H9 (cell line): ENCODE data around the gene HPS4. TPM values are rescaled to one million over a fixed set of nuclear protein-coding genes. Genes with fewer than 3 reads are reported as not detected.

Source experiments
- DNase-seq: peaks from one replicate; pipeline ENCODE4 v3.0.0-alpha.2; 2017
- H2AFZ ChIP-seq: one replicate; pipeline ENCODE4 v1.6.1; 2013; ENCODE audit warnings: mild to moderate bottlenecking, low read length, control low read depth, moderate library complexity
- H2AK5ac ChIP-seq: 2 replicates; pipeline ENCODE4 v1.6.1; 2013; ENCODE audit warnings: low read length, control low read depth, mixed read lengths; ENCODE audit not compliant: insufficient read length
- H2BK120ac ChIP-seq: one replicate; pipeline ENCODE4 v1.6.1; 2013; ENCODE audit warnings: low read depth, mild to moderate bottlenecking, low read length, control low read depth, inconsistent platforms; ENCODE audit not compliant: poor library complexity, severe bottlenecking
- H2BK12ac ChIP-seq: 2 replicates; pipeline ENCODE4 v1.6.1; 2013; ENCODE audit warnings: low read length, control low read depth, mixed read lengths, low read depth; ENCODE audit not compliant: insufficient read length
- H2BK15ac ChIP-seq: 2 replicates; pipeline ENCODE4 v1.6.1; 2013; ENCODE audit warnings: low read depth, low read length, control low read depth
- H2BK20ac ChIP-seq: one replicate; pipeline ENCODE4 v1.6.1; 2013; ENCODE audit warnings: low read depth, mild to moderate bottlenecking, low read length, control low read depth, inconsistent platforms; ENCODE audit not compliant: poor library complexity, severe bottlenecking
- H2BK5ac ChIP-seq: 2 replicates; pipeline ENCODE4 v1.6.1; 2013; ENCODE audit warnings: low read length, control low read depth, mixed read lengths; ENCODE audit not compliant: insufficient read length
- H3K14ac ChIP-seq: 2 replicates; pipeline ENCODE4 v1.6.1; 2013; ENCODE audit warnings: low read length, control low read depth; ENCODE audit not compliant: insufficient read depth
- H3K18ac ChIP-seq: 2 replicates; pipeline ENCODE4 v1.6.1; 2013; ENCODE audit warnings: low read depth, mild to moderate bottlenecking, mixed read lengths, low read length, control low read depth; ENCODE audit not compliant: insufficient read length
- H3K23ac ChIP-seq: 2 replicates; pipeline ENCODE4 v1.6.1; 2013; ENCODE audit warnings: low read length, control low read depth, mixed read lengths, low read depth; ENCODE audit not compliant: insufficient read length
- H3K23me2 ChIP-seq: 2 replicates; pipeline ENCODE4 v1.6.1; 2013; ENCODE audit warnings: low read depth, mild to moderate bottlenecking, mixed read lengths, low read length, control low read depth; ENCODE audit not compliant: insufficient read length, poor library complexity, severe bottlenecking
- H3K27ac ChIP-seq: 2 replicates; pipeline ENCODE4 v1.5.1; 2013; ENCODE audit warnings: low read length, control low read depth, mixed read lengths, low read depth; ENCODE audit not compliant: insufficient read length
- H3K27me3 ChIP-seq: 2 replicates; pipeline ENCODE4 v1.6.1; 2013; ENCODE audit warnings: low read length, control low read depth, inconsistent platforms; ENCODE audit not compliant: insufficient read depth
- H3K4ac ChIP-seq: 2 replicates; pipeline ENCODE4 v1.6.1; 2013; ENCODE audit warnings: low read depth, mild to moderate bottlenecking, control low read depth, inconsistent platforms, low read length, moderate library complexity
- H3K4me1 ChIP-seq: 2 replicates; pipeline ENCODE4 v1.6.1; 2013; ENCODE audit warnings: low read length, control low read depth, inconsistent platforms; ENCODE audit not compliant: insufficient read depth
- H3K4me2 ChIP-seq: 2 replicates; pipeline ENCODE4 v1.6.1; 2013; ENCODE audit warnings: low read length, control low read depth, mixed read lengths; ENCODE audit not compliant: insufficient read length, insufficient read depth
- H3K56ac ChIP-seq: 2 replicates; pipeline ENCODE4 v1.6.1; 2013; ENCODE audit warnings: low read depth, mild to moderate bottlenecking, mixed read lengths, low read length, control low read depth; ENCODE audit not compliant: insufficient read length
- H3K79me1 ChIP-seq: 2 replicates; pipeline ENCODE4 v1.6.1; 2013; ENCODE audit warnings: low read depth, mild to moderate bottlenecking, moderate library complexity, low read length, control low read depth, inconsistent platforms; ENCODE audit not compliant: insufficient read depth, poor library complexity, severe bottlenecking
- H3K79me2 ChIP-seq: 2 replicates; pipeline ENCODE4 v1.6.1; 2013; ENCODE audit warnings: low read length, control low read depth, inconsistent platforms; ENCODE audit not compliant: insufficient read depth
- H3K9ac ChIP-seq: 2 replicates; pipeline ENCODE4 v1.6.1; 2013; ENCODE audit warnings: low read length, control low read depth, mixed read lengths; ENCODE audit not compliant: insufficient read length; ENCODE audit errors: extremely low read depth
- H3K9me3 ChIP-seq: one replicate; pipeline ENCODE4 v1.6.1; 2013; ENCODE audit warnings: low read depth, low read length, inconsistent platforms; ENCODE audit not compliant: control insufficient read depth
- H3T11ph ChIP-seq: one replicate; pipeline ENCODE4 v1.6.1; 2013; ENCODE audit warnings: mild to moderate bottlenecking, low read length, control low read depth, inconsistent platforms
- H4K20me1 ChIP-seq: one replicate; pipeline ENCODE4 v1.6.1; 2013; ENCODE audit not compliant: control insufficient read depth, insufficient read length, insufficient read depth
- H4K5ac ChIP-seq: 2 replicates; pipeline ENCODE4 v1.6.1; 2013; ENCODE audit warnings: low read depth, mild to moderate bottlenecking, mixed read lengths, low read length, control low read depth; ENCODE audit not compliant: insufficient read length
- H4K8ac ChIP-seq: replicated peaks from 2 replicates; pipeline ENCODE4 v1.6.1; 2013; ENCODE audit warnings: low read length, control low read depth, mixed read lengths, low read depth; ENCODE audit not compliant: insufficient read length
- H4K91ac ChIP-seq: 2 replicates; pipeline ENCODE4 v1.6.1; 2013; ENCODE audit warnings: low read depth, mild to moderate bottlenecking, moderate library complexity, mixed read lengths, low read length, control low read depth; ENCODE audit not compliant: insufficient read length
- H3K27ac Mint-ChIP-seq, 3 experiments: 2 replicates in 2 of 3; 3 replicates in 1 of 3; pipeline ENCODE4 v1.8.0; 2020 to 2021; ENCODE audit warnings: mixed read lengths in 3 of 3, mild to moderate bottlenecking in 1 of 3, moderate library complexity in 1 of 3
- H3K27me3 Mint-ChIP-seq: 2 replicates; pipeline ENCODE4 v1.8.0; 2021; ENCODE audit warnings: low read depth, mild to moderate bottlenecking, moderate library complexity, mixed read lengths
- H3K36me3 Mint-ChIP-seq, 3 experiments: 2 replicates in 2 of 3; 3 replicates in 1 of 3; pipeline ENCODE4 v1.8.0; 2020 to 2021; ENCODE audit warnings: low read depth in 3 of 3, mixed read lengths in 3 of 3; ENCODE audit not compliant: insufficient read depth in 1 of 3
- H3K4me1 Mint-ChIP-seq, 2 experiments: 2 replicates each; pipeline ENCODE4 v1.8.0; 2020; ENCODE audit warnings: mixed read lengths in 2 of 2
- H3K4me3 Mint-ChIP-seq, 2 experiments: 2 replicates in 1 of 2; 3 replicates in 1 of 2; pipeline ENCODE4 v1.8.0; 2020 to 2021; ENCODE audit warnings: mild to moderate bottlenecking in 2 of 2, mixed read lengths in 2 of 2, moderate library complexity in 1 of 2
- H3K9me3 Mint-ChIP-seq, 2 experiments: 2 replicates in 1 of 2; 3 replicates in 1 of 2; pipeline ENCODE4 v1.8.0; 2020; ENCODE audit warnings: mild to moderate bottlenecking in 2 of 2, mixed read lengths in 2 of 2, moderate library complexity in 1 of 2
- CTCF ChIP-seq: fragments of 200-600 bp; sonication (generic); conservative IDR thresholded peaks from 3 replicates; pipeline ENCODE4 v1.8.0; 2021; ENCODE audit warnings: antibody characterized with exemption, mild to moderate bottlenecking
- WGBS: extraction: QIAGEN DNeasy Blood & Tissue Kit; methylation state at CpG from one replicate; pipeline ENCODE4 v1.1.7; 2013; ENCODE audit warnings: missing lambda C conversion rate, low lambda C conversion rate, mixed read lengths; ENCODE audit not compliant: insufficient read length; ENCODE audit errors: extremely low coverage; 5-methylcytosine and 5-hydroxymethylcytosine counted together
- total RNA-seq: library from RNA; stranded (reverse); gene quantifications from 2 replicates; pipeline ENCODE4 v1.2.1, GENCODE V29; 2021

HPS4 gene
- total RNA-seq, 1 experiment from 2014 or later = 26.2 TPM

GRCh38 chr22:26470807-26471206, 12.8 kb downstream of the HPS4 start:
- no peaks in the 10 kb centered on the region for H3K4me1 Mint-ChIP-seq
- Histone ChIP-seq H2BK12ac (no peak overlapping the region), H3K4ac (no peak overlapping the region), H3K27ac (no peak overlapping the region), H3K4me2 (no peak overlapping the region), H2AFZ (no peak overlapping the region), H3K9me3 (no peaks in the 10 kb centered on the region), H2BK15ac (no peak overlapping the region), H3K27me3 (no peaks in the 10 kb centered on the region), H4K8ac (no peak overlapping the region), H3K23me2 (no peaks in the 10 kb centered on the region), H3T11ph (no peak overlapping the region), H3K14ac (no peak overlapping the region), H3K4me1 (no peaks in the 10 kb centered on the region), H4K5ac (no peak overlapping the region), H4K91ac (no peak overlapping the region), H2BK5ac (no peak overlapping the region), H3K79me1 (no peaks in the 10 kb centered on the region), H3K79me2 (no peaks in the 10 kb centered on the region), H2BK20ac (no peak overlapping the region), H3K9ac (no peak overlapping the region), H3K23ac (no peak overlapping the region), H3K56ac (no peak overlapping the region), H4K20me1 (no peaks in the 10 kb centered on the region), H2BK120ac (no peak overlapping the region), H3K18ac (no peak overlapping the region), H2AK5ac (no peak overlapping the region)
- H3K27ac Mint-ChIP-seq = peak overlapping the region in 1 of 3 experiments; percentile 16; a peak in 1 of 7 replicates
- peaks cover 37 to 84% (median 78%) of the 10 kb centered on the region in 3 experiments; a peak in 6 of 7 replicates for H3K36me3 Mint-ChIP-seq
- no peak overlapping the region for H3K4me3 Mint-ChIP-seq
- no peak for TF ChIP-seq CTCF
- WGBS = no CpG with 5 or more reads among the region's 2 CpGs
- no peaks in the 10 kb centered on the region for H3K9me3 Mint-ChIP-seq
- no peak for DNase-seq
- H3K27me3 Mint-ChIP-seq = peaks cover 2% of the 10 kb centered on the region; the same call in 1 of the 2 replicates
